Neural cell (in vitro differentiated cells): Measurements from ENCODE around the gene TOP1.

Experiments used
- EP300 ChIP-seq: fragments of 450-650 bp; conservative IDR thresholded peaks from 2 replicates; pipeline ENCODE4 v1.6.1; 2014; ENCODE audit warnings: antibody characterized with exemption, mild to moderate bottlenecking, moderate library complexity; ENCODE audit not compliant: poor library complexity, severe bottlenecking
- EZH2 ChIP-seq: fragments of 200-600, 300-800 bp; shearing (Covaris generic), sonication (generic); IDR thresholded peaks from 2 replicates; pipeline ENCODE4 v1.6.1; 2014; ENCODE audit warnings: antibody characterized with exemption, low read length, borderline replicate concordance, mild to moderate bottlenecking; ENCODE audit not compliant: insufficient read depth, poor library complexity, severe bottlenecking
- MXI1 ChIP-seq: fragments of 450-650 bp; conservative IDR thresholded peaks from 2 replicates; pipeline ENCODE4 v1.6.1; 2014; ENCODE audit warnings: antibody characterized with exemption, mild to moderate bottlenecking; ENCODE audit not compliant: poor library complexity, severe bottlenecking
- POLR2AphosphoS5 ChIP-seq: IDR thresholded peaks from 2 replicates; pipeline ENCODE4 v1.6.1; 2012
- RAD21 ChIP-seq: fragments of 450-650 bp; conservative IDR thresholded peaks from 2 replicates; pipeline ENCODE4 v1.6.1; 2014; ENCODE audit warnings: antibody characterized with exemption, mild to moderate bottlenecking, moderate library complexity
- SMC3 ChIP-seq: fragments of 450-650 bp; conservative IDR thresholded peaks from 2 replicates; pipeline ENCODE4 v1.6.1; 2014; ENCODE audit warnings: antibody characterized with exemption, mild to moderate bottlenecking, moderate library complexity; ENCODE audit not compliant: poor library complexity
- TAF1 ChIP-seq: IDR thresholded peaks from 2 replicates; pipeline ENCODE4 v1.6.1; 2012; ENCODE audit warnings: low read depth
- TF ChIP-seq, protein P1 (sequence below): fragments of 450-650 bp; IDR thresholded peaks from 2 replicates; pipeline ENCODE4 v1.5.1; 2014; ENCODE audit warnings: antibody characterized with exemption, mild to moderate bottlenecking, moderate library complexity; ENCODE audit not compliant: poor library complexity, severe bottlenecking
- TF ChIP-seq, protein P2 (sequence below): IDR thresholded peaks from 2 replicates; pipeline ENCODE4 v1.6.1; 2012; ENCODE audit warnings: borderline replicate concordance

DNA sequence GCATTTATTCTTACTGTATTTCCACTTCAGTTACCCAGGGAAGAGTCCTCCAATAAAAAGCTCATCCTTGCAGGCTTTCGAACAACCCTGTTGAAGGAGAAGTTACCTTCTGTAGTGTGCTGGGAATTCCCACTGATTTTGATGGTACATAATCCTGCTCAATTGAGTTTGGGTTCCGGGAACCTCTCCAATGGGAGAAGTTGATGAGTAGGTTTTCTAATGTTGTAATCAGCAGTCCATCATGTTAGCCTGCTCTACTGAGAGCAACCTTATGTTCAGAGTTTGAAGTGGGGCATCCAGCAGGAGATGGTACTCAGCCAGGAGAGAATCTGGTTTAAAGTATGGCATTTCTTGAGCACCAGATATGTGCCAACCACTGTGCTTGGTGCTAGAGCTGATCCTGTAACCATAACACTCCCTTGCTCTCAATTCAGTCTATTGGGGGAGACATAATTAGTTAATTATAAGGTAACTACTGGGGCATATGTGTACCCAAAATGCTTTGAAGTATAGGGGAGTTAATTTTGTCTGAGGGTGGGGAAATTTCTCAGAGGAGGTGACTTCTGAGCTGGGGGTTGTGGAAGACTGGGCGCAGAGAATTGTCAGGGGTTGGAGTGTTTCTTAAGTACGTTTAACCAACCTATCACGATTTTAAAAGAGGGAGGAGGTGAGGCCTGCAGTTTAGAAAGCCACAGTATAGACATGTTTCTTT lies 2.1 kb downstream of the TOP1 start:
- TF ChIP-seq, protein P1, sequence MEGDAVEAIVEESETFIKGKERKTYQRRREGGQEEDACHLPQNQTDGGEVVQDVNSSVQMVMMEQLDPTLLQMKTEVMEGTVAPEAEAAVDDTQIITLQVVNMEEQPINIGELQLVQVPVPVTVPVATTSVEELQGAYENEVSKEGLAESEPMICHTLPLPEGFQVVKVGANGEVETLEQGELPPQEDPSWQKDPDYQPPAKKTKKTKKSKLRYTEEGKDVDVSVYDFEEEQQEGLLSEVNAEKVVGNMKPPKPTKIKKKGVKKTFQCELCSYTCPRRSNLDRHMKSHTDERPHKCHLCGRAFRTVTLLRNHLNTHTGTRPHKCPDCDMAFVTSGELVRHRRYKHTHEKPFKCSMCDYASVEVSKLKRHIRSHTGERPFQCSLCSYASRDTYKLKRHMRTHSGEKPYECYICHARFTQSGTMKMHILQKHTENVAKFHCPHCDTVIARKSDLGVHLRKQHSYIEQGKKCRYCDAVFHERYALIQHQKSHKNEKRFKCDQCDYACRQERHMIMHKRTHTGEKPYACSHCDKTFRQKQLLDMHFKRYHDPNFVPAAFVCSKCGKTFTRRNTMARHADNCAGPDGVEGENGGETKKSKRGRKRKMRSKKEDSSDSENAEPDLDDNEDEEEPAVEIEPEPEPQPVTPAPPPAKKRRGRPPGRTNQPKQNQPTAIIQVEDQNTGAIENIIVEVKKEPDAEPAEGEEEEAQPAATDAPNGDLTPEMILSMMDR: no peak
- TF ChIP-seq, protein P2, sequence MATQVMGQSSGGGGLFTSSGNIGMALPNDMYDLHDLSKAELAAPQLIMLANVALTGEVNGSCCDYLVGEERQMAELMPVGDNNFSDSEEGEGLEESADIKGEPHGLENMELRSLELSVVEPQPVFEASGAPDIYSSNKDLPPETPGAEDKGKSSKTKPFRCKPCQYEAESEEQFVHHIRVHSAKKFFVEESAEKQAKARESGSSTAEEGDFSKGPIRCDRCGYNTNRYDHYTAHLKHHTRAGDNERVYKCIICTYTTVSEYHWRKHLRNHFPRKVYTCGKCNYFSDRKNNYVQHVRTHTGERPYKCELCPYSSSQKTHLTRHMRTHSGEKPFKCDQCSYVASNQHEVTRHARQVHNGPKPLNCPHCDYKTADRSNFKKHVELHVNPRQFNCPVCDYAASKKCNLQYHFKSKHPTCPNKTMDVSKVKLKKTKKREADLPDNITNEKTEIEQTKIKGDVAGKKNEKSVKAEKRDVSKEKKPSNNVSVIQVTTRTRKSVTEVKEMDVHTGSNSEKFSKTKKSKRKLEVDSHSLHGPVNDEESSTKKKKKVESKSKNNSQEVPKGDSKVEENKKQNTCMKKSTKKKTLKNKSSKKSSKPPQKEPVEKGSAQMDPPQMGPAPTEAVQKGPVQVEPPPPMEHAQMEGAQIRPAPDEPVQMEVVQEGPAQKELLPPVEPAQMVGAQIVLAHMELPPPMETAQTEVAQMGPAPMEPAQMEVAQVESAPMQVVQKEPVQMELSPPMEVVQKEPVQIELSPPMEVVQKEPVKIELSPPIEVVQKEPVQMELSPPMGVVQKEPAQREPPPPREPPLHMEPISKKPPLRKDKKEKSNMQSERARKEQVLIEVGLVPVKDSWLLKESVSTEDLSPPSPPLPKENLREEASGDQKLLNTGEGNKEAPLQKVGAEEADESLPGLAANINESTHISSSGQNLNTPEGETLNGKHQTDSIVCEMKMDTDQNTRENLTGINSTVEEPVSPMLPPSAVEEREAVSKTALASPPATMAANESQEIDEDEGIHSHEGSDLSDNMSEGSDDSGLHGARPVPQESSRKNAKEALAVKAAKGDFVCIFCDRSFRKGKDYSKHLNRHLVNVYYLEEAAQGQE: no peak
- TF ChIP-seq EP300 (no peak), POLR2AphosphoS5 (no peak), EZH2 (no peak), TAF1 (no peak), SMC3 (no peak), RAD21 (no peak), MXI1 (no peak)
